GM12801 (cell line): ENCODE data around the gene SEPTIN5.

Experiments used
- TF ChIP-seq, protein P1 (sequence below): IDR thresholded peaks from one replicate; pipeline ENCODE4 v1.5.1; 2011; ENCODE audit warnings: control low read depth; ENCODE audit not compliant: insufficient read length; ENCODE audit errors: extremely low read depth

Gene SEPTIN5

DNA sequence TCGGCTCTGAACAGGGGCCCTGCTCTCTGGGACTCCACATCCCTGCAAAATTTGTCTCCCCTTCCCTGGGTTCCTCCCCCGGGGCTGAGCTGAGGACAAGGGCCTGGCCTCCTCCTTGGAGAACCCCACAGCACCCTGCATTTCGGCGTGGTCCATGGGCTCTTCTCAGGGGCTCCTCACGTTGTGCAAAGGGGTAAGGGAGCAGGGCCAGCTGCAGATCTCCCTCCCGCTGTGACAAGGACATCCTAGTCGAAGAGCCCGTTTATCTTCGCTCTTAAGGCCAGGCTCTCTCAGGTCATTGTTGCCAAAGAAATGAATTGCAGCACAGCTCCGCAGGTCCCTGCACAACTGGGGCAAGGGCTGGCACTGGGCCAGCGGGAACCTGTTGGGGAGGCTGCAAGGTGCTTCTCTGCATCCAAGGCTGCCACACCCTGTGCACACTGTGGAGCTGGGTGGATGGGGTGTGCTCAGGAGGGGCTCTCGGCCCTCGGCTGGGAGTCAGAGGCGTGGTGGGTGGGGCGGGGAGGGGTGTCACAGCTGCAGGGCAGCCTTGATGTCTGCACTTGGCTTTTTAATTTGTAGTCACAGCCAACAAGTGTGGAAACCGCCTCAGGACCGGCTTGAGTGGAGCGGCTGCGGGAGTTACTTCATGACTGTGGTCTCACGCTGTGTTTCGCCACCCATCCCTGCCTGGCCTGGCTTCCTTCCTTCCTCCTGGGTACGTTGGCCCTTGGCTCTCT, 26.6 kb upstream of the SEPTIN5 start:
- TF ChIP-seq, protein P1, sequence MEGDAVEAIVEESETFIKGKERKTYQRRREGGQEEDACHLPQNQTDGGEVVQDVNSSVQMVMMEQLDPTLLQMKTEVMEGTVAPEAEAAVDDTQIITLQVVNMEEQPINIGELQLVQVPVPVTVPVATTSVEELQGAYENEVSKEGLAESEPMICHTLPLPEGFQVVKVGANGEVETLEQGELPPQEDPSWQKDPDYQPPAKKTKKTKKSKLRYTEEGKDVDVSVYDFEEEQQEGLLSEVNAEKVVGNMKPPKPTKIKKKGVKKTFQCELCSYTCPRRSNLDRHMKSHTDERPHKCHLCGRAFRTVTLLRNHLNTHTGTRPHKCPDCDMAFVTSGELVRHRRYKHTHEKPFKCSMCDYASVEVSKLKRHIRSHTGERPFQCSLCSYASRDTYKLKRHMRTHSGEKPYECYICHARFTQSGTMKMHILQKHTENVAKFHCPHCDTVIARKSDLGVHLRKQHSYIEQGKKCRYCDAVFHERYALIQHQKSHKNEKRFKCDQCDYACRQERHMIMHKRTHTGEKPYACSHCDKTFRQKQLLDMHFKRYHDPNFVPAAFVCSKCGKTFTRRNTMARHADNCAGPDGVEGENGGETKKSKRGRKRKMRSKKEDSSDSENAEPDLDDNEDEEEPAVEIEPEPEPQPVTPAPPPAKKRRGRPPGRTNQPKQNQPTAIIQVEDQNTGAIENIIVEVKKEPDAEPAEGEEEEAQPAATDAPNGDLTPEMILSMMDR = no peak

DNA sequence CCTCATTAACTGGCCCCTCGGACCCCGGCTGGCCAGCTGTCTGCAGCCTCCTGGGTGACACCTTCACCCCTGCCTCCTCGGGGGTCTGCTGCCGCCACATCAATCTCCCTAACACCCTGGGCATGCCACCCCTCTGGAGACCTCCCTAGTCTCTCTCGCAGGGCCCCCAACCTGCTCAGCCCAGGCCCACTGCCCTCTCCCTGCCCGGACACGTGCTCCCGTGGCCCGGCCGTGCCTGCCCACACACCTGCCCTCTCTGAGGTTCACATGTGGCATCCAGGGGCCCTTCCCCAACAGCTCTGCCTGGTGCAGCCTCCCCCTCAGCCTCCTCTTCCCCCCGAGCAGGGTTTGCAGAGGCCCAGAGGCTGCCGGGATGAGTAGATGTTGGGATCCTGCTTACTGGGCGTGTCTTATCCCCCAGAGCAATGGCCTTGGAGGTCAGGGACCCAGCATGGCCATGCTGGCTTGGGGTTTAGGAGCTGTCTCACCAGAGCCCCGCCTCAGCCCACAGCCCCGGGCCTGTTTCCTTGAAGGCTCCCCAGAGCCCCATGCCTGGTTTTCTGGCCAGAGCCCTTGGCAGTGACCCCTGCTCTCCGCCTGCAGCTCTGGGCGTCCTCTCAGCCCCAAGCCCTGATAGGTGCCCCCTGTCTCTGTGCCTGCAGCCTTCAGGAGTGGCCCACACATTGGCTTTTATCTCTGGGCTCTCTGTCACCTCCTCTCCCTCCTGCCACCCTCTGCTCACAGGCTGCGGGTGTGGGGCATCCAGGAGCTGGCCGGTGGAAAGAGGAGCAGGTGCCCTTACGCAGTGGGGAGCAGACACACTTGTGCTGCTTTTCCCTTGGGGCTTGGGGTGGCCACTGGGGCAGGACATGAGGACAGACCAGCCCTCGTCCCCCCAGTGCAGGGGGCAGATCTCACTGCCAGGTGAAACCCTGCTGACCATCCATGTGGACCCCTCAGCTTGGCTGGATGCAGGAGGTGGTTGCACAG, 25.7 kb upstream of the SEPTIN5 start:
- TF ChIP-seq, protein P1 = no peak

DNA sequence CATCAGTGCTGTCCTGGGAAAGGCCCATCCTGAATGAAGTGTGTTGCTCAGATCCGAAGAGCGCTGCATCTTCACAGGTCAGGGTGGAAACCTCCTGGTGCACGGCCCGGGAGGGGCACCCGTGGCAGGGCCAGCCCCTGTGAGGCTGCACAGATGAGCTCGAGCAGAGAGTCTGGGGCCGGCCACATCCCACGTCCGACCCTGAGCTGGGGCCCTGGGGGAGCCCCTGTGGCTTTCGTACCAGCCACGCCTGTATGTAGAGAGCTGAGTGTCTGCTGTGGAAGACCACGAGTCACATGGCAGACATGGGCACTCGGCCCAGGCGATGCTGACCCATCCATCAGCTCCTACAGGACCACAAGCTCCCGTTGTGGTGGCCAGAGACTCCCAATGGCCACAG, 24.9 kb upstream of the SEPTIN5 start:
- TF ChIP-seq, protein P1 = no peak

DNA sequence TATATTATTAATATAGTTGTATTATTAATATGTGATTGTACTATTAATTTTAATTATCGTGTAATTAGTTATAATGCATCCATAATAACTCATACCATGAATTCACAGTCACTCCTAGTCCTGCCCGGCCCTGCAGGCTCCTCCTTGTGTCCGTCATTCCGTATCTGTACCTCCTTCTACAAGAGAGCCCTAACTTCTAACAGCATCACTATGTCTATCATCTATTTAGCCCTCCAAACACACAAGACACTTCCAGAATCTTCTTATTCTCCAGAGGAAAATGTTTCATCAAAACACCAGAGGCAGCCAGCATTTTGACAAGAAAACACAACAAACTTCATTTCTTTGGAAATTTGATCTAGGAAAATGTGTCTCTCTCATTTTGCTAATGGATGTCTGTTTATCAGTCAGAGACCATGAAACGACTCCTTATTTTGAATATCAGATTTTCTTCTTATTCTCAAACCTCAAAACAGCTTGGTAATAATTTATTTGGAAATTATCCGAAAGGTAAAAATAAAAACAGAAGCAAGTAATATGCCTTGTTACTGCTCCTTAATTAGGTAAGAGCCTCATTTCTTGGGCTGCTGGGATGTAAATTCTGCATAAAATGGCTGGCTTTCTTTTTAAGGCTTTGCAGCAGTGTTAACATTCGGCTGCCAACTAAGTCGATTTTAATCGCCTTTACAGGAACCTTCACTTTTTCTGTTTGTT, 23.1 kb upstream of the SEPTIN5 start:
- TF ChIP-seq, protein P1 = no peak

DNA sequence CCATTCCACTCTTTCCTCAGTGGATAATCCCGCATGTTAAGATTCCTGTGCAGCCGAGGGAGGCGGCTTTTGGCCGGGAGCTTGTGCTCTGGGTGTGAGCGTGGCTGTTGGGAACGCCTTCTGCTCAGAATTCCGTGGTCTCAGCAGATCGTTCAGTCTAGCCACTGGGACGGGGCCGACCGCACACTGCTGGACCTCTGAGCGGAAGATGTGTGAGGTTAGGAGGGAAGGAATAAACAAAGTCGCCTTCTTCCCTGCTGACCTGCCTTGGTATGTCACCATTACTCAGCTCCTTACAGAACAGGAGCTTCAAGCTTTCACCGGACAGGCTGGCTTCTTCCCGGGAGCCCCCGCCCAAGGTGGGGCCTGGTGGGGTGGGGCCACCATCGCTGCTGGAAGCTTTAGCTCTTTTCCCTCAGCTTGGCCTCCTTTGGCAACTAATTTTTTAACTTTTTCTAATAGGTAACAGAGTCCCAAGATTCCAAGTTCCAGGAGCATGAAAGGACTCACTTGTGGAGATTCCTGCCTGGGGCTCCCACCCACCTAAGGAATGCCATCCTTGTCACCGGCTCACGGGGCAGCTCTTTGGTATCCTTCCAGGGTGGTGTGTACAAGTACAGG, 22.5 kb upstream of the SEPTIN5 start:
- TF ChIP-seq, protein P1 = no peak

DNA sequence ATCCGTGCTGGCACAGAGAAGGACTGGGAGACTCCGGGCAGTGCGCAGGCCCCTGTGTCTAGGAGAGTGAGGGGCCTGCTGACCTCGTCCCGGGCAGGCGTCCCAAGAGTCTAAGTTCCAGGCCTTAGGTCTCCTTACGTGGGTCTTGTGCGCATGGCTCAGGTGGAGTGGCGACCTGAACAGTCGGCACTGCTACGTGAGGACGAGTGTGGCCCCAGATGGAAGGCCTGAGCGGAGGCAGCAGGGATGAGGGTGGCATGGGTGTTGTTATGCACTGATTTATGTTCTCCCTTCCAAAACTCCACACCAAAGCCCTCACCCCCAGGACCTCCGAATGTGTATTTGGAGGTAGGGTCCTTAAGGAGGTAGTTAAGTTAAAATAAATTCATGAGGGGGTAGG, 20.7 kb upstream of the SEPTIN5 start:
- TF ChIP-seq, protein P1 = no peak
